HS-5 (cell line): ENCODE measurements around the gene SCN4B.

ENCODE experiments used
- DNase-seq: peaks from one replicate; pipeline ENCODE4 v3.0.0-alpha.2; 2012; ENCODE audit warnings: low read depth

The SCN4B gene

GRCh38 chr11:118174006-118174567 is 21.5 kb upstream of the SCN4B start:
- DNase-seq = no peak

GRCh38 chr11:118172356-118172755 is 19.7 kb upstream of the SCN4B start:
- no peak for DNase-seq

- no peak for DNase-seq
These were observed 18.8 kb upstream of the SCN4B start for GRCh38 chr11:118171269-118172062.

GRCh38 chr11:118170882-118171268 is 18.3 kb upstream of the SCN4B start:
- no peak for DNase-seq

GRCh38 chr11:118170231-118170630 is 17.6 kb upstream of the SCN4B start:
- no peak for DNase-seq

GRCh38 chr11:118169300-118170140 is 16.9 kb upstream of the SCN4B start:
- no peak for DNase-seq

- DNase-seq = no peak
These were observed 16.1 kb upstream of the SCN4B start for GRCh38 chr11:118168751-118169150.

GRCh38 chr11:118168316-118168715 is 15.7 kb upstream of the SCN4B start:
- no peak for DNase-seq

GRCh38 chr11:118167906-118168305 is 15.3 kb upstream of the SCN4B start:
- no peak for DNase-seq

- no peak for DNase-seq
These were observed 14.6 kb upstream of the SCN4B start for GRCh38 chr11:118167253-118167652.

- no peak for DNase-seq
These were observed 14.0 kb upstream of the SCN4B start for GRCh38 chr11:118166641-118167040.

- no peak for DNase-seq
These were observed 12.3 kb upstream of the SCN4B start for GRCh38 chr11:118164885-118165284.

- no peak for DNase-seq
These were observed 10.9 kb upstream of the SCN4B start for GRCh38 chr11:118163494-118163893.

GRCh38 chr11:118162846-118163245 is 10.2 kb upstream of the SCN4B start:
- no peak for DNase-seq

GRCh38 chr11:118161786-118162185 is 9.2 kb upstream of the SCN4B start:
- no peak for DNase-seq

- DNase-seq = no peak
These were observed 4.7 kb upstream of the SCN4B start for GRCh38 chr11:118157186-118157895.

- no peak for DNase-seq
These were observed 4.0 kb upstream of the SCN4B start for GRCh38 chr11:118156531-118157185.

GRCh38 chr11:118155776-118156530 is 3.3 kb upstream of the SCN4B start:
- no peak for DNase-seq

GRCh38 chr11:118154641-118155040 is 2.0 kb upstream of the SCN4B start:
- no peak for DNase-seq

- DNase-seq = no peak
These were observed 1.4 kb upstream of the SCN4B start for GRCh38 chr11:118153976-118154375.

GRCh38 chr11:118153516-118153915 is 893 bp upstream of the SCN4B start:
- no peak for DNase-seq
